Endothelial cell of umbilical vein (primary cell): Measurements from ENCODE around the gene HOXC12. TPM values are rescaled to one million over a fixed set of nuclear protein-coding genes. Genes with fewer than 3 reads are reported as not detected.

Experiments
- BruUV-seq: library from RNA; stranded (reverse); fragments of 400-500 nt; replicated peaks from 2 replicates; lab custom pipeline; 2021; lab: Mats Ljungman, UMichigan
- CTCF ChIA-PET: fragments of 300-600, 350-600 bp; sonication (Branson Sonifier 250); formaldehyde crosslinking; loops from one replicate; lab custom pipeline; 2021; ENCODE audit warnings: antibody characterized with exemption, inconsistent platforms; lab: Charles Lee
- POLR2A ChIA-PET: fragments of 300-600, 350-600 bp; sonication (Branson Sonifier 250); formaldehyde crosslinking; loops from one replicate; lab custom pipeline; 2021; ENCODE audit warnings: antibody characterized with exemption, inconsistent platforms; lab: Charles Lee
- DNase-seq: peaks from one replicate; pipeline ENCODE4 v3.0.0-alpha.2; 2011; ENCODE audit warnings: low read depth, low spot score
- FAIRE-seq: peaks from 2 replicates; lab custom pipeline; 2011; peaks lifted over from hg19 to GRCh38; lab: Jason Lieb, UNC
- H2AFZ ChIP-seq: 2 replicates; pipeline ENCODE4 v1.6.0; 2012; ENCODE audit warnings: low read depth, low read length, control low read depth, inconsistent platforms
- H3K27ac ChIP-seq: 2 replicates; pipeline ENCODE4 v1.5.1; 2011; ENCODE audit warnings: low read depth, mild to moderate bottlenecking, control low read depth, low read length, moderate library complexity; ENCODE audit not compliant: insufficient read depth
- H3K27me3 ChIP-seq, 2 experiments: 2 replicates each; pipeline versions ENCODE4 v1.6.0 to v1.6.1; 2011; ENCODE audit warnings: low read length in 2 of 2, mixed read lengths in 1 of 2; ENCODE audit not compliant: control insufficient read depth in 2 of 2, insufficient read depth in 2 of 2
- H3K36me3 ChIP-seq, 2 experiments: 2 replicates in 1 of 2; 3 replicates in 1 of 2; pipeline ENCODE4 v1.5.1; 2011; ENCODE audit warnings: low read length in 2 of 2, mild to moderate bottlenecking in 1 of 2, moderate library complexity in 1 of 2; ENCODE audit not compliant: control insufficient read depth in 2 of 2, insufficient read depth in 2 of 2; ENCODE audit errors: extremely low read depth in 1 of 2
- H3K4me1 ChIP-seq: 3 replicates; pipeline ENCODE4 v1.5.1; 2011; ENCODE audit warnings: mild to moderate bottlenecking, low read length; ENCODE audit not compliant: control insufficient read depth, insufficient read depth; ENCODE audit errors: extremely low read depth
- H3K4me2 ChIP-seq: 2 replicates; pipeline ENCODE4 v1.6.1; 2011; ENCODE audit warnings: low read length, control low read depth, mixed read lengths; ENCODE audit not compliant: insufficient read depth
- H3K4me3 ChIP-seq, 3 experiments: fragments of 200-600 bp in 1 of 3; sonication (generic), shearing (Covaris generic) in 1 of 3; replicated peaks in 1 of 3; 2 replicates each; pipeline ENCODE4 v1.5.1; 2011 to 2016; ENCODE audit warnings: control low read depth in 3 of 3, low read length in 3 of 3, mild to moderate bottlenecking in 2 of 3, inconsistent platforms in 1 of 3, low read depth in 1 of 3, moderate library complexity in 1 of 3; ENCODE audit not compliant: insufficient read depth in 1 of 3
- H3K79me2 ChIP-seq: 2 replicates; pipeline ENCODE4 v1.6.0; 2012; ENCODE audit warnings: low read length, inconsistent platforms; ENCODE audit not compliant: control insufficient read depth, insufficient read depth
- H3K9ac ChIP-seq: replicated peaks from 2 replicates; pipeline ENCODE3; 2011; ENCODE audit warnings: low read length, control low read depth; ENCODE audit not compliant: insufficient read depth; ENCODE audit errors: extremely low read depth
- H3K9me1 ChIP-seq: replicated peaks from 3 replicates; pipeline ENCODE4 v1.6.0; 2011; ENCODE audit warnings: mild to moderate bottlenecking, low read length; ENCODE audit not compliant: control insufficient read depth, insufficient read depth; ENCODE audit errors: extremely low read depth
- H3K9me3 ChIP-seq: replicated peaks from 2 replicates; pipeline ENCODE4 v1.5.1; 2012; ENCODE audit warnings: low read length, inconsistent platforms; ENCODE audit not compliant: control insufficient read depth, insufficient read depth
- H4K20me1 ChIP-seq: replicated peaks from 2 replicates; pipeline ENCODE3; 2011; ENCODE audit warnings: mild to moderate bottlenecking, low read length; ENCODE audit not compliant: control insufficient read depth, insufficient read depth; ENCODE audit errors: extremely low read depth
- CTCF ChIP-seq, 2 donors: IDR thresholded peaks; 1 replicate in 1 of 2; 2 replicates in 1 of 2; pipeline ENCODE4 v1.5.1; 2011; ENCODE audit warnings: low read length in 2 of 2, mild to moderate bottlenecking in 2 of 2, moderate library complexity in 2 of 2, control low read depth in 1 of 2, inconsistent platforms in 1 of 2, low read depth in 1 of 2; ENCODE audit not compliant: insufficient read depth in 1 of 2; ENCODE audit errors: extremely low read depth in 1 of 2
- EZH2 ChIP-seq: IDR thresholded peaks from 2 replicates; pipeline ENCODE4 v1.6.1; 2012; ENCODE audit warnings: borderline replicate concordance, low read depth, mild to moderate bottlenecking, moderate library complexity, low read length, inconsistent platforms; ENCODE audit not compliant: severe bottlenecking
- FOS ChIP-seq: IDR thresholded peaks from 2 replicates; pipeline ENCODE4 v1.6.1; 2011; ENCODE audit warnings: mild to moderate bottlenecking, low read length, moderate library complexity, borderline replicate concordance; ENCODE audit not compliant: insufficient read depth
- GATA2 ChIP-seq: IDR thresholded peaks from 2 replicates; pipeline ENCODE4 v1.7.0; 2011; ENCODE audit warnings: low read depth, mild to moderate bottlenecking, moderate library complexity, mixed read lengths, low read length; ENCODE audit not compliant: insufficient read length, insufficient read depth
- JUN ChIP-seq: IDR thresholded peaks from 2 replicates; pipeline ENCODE4 v1.6.1; 2011; ENCODE audit warnings: borderline replicate concordance, low read depth; ENCODE audit not compliant: insufficient read length, insufficient read depth
- MAX ChIP-seq: IDR thresholded peaks from 2 replicates; pipeline ENCODE4 v1.6.1; 2011; ENCODE audit not compliant: insufficient read depth, insufficient read length
- MYC ChIP-seq: IDR thresholded peaks from one replicate; pipeline ENCODE4 v1.6.1; 2011; ENCODE audit warnings: mild to moderate bottlenecking, low read depth, low read length
- POLR2A ChIP-seq: IDR thresholded peaks from 2 replicates; pipeline ENCODE4 v1.6.1; 2012; ENCODE audit warnings: low read depth, mild to moderate bottlenecking, control low read depth, low read length
- POLR2AphosphoS5 ChIP-seq: IDR thresholded peaks from 2 replicates; pipeline ENCODE4 v1.6.1; 2012; ENCODE audit warnings: low read depth, mild to moderate bottlenecking, control low read depth, low read length, moderate library complexity; ENCODE audit not compliant: insufficient read depth
- dilution Hi-C: fragments of 300-500 bp; cut with MboI; formaldehyde crosslinking; loops from one replicate; pipeline ENCODE4 v1.15.0; 2019; ENCODE audit warnings: low sequenced_read_pairs; ENCODE audit not compliant: extremely low pct_ligation_motif_present
- intact Hi-C: fragments of 100-400 bp; cut with micrococcal nuclease; formaldehyde crosslinking; loops from one replicate; pipeline ENCODE4 v1.10.0; 2022
- polyA plus RNA-seq, 4 experiments: library from polyadenylated mRNA; depleted of rRNA in 3 of 4; stranded (reverse) in 3 of 4; unstranded in 1 of 4; fragments of >200 nt; gene quantifications; 2 replicates each; pipeline versions ENCODE4 v1.2.1 to v1.2.3, GENCODE V29; 2011 to 2012; ENCODE audit warnings: missing spikeins in 1 of 4
- total RNA-seq: library from RNA; stranded (reverse); gene quantifications from 2 replicates; pipeline ENCODE4 v1.2.3, GENCODE V29; 2021

Gene HOXC12
- total and polyA plus RNA-seq, 2 donors (not counting 3 experiments of a cell fraction or from before 2014, with no cell fraction given) = not detected

- no peaks in the 10 kb centered on the region for H4K20me1 ChIP-seq
- no peaks in the 10 kb centered on the region for H3K36me3 ChIP-seq
- no peaks in the 10 kb centered on the region for H3K4me1 ChIP-seq
- H3K79me2 ChIP-seq = no peaks in the 10 kb centered on the region
- no peak overlapping the region for H3K4me2 ChIP-seq
- H3K4me3 ChIP-seq = no peak overlapping the region
- no peak overlapping the region for H3K9ac ChIP-seq
- H2AFZ ChIP-seq = no peak overlapping the region
- intact Hi-C loops (no loop called here), dilution Hi-C loops (no loop called here)
- H3K27me3 ChIP-seq = peaks cover 84 to 96% of the 10 kb centered on the region in 2 experiments
- DNase-seq (no peak), FAIRE-seq (no peak)
- ChIA-PET POLR2A (no interaction called here), CTCF (no interaction called here)
- no peak for TF ChIP-seq MAX
- H3K9me1 ChIP-seq = no peaks in the 10 kb centered on the region
- no peak overlapping the region for H3K27ac ChIP-seq
- H3K9me3 ChIP-seq = no peaks in the 10 kb centered on the region
- no TSS peak for BruUV-seq
Measured at GRCh38 chr12:53977596-53978445, 23.1 kb downstream of the HOXC12 start.

GRCh38 chr12:53978477-53979356, 24.0 kb downstream of the HOXC12 start:
- peaks cover 84 to 96% of the 10 kb centered on the region in 2 experiments for H3K27me3 ChIP-seq

More at GRCh38 chr12:53978477-53979356, 24.0 kb downstream of the HOXC12 start:
- Histone ChIP-seq H3K4me1 (no peaks in the 10 kb centered on the region), H3K9me3 (no peaks in the 10 kb centered on the region), H3K4me3 (no peak overlapping the region), H3K4me2 (no peak overlapping the region), H3K9me1 (no peaks in the 10 kb centered on the region), H3K36me3 (no peaks in the 10 kb centered on the region), H4K20me1 (no peaks in the 10 kb centered on the region), H2AFZ (no peak overlapping the region), H3K9ac (no peak overlapping the region), H3K79me2 (no peaks in the 10 kb centered on the region), H3K27ac (no peak overlapping the region)
- intact Hi-C loops (no loop called here), dilution Hi-C loops (no loop called here)
- ChIA-PET POLR2A (no interaction called here), CTCF (no interaction called here)
- DNase-seq (no peak), FAIRE-seq (no peak)
- TF ChIP-seq GATA2 (no peak), MYC (no peak), POLR2AphosphoS5 (no peak), FOS (no peak), POLR2A (no peak), JUN (no peak), CTCF (IDR thresholded peaks at IDR 0.05; ENCODE audit: extremely low read depth in 1 of 2, insufficient read depth in 1 of 2, low read depth in 1 of 2, low read length in 2 of 2) (no peak), EZH2 (no peak), MAX (no peak)
- no TSS peak for BruUV-seq
